HG02981 (cell line): ENCODE results near the gene FRRS1L.

Experiments used
- ATAC-seq: cut with Tn5 transposase; IDR thresholded peaks from one replicate; pipeline ENCODE4 v1.9.1; 2021; ENCODE audit warnings: mild to moderate bottlenecking, moderate library complexity; ENCODE audit not compliant: unreplicated experiment

The FRRS1L gene

GRCh38 chr9:109109967-109110328 lies 57.1 kb downstream of the FRRS1L start:
- no peak for ATAC-seq

- ATAC-seq = no peak
Observed at GRCh38 chr9:109108318-109108717, 58.7 kb downstream of the FRRS1L start.

- no peak for ATAC-seq
Observed at GRCh38 chr9:109107402-109108240, 59.4 kb downstream of the FRRS1L start.

GRCh38 chr9:109101810-109102209 lies 65.2 kb downstream of the FRRS1L start:
- peak; percentile 88 for ATAC-seq

GRCh38 chr9:109101202-109101595 lies 65.8 kb downstream of the FRRS1L start:
- no peak for ATAC-seq

GRCh38 chr9:109100543-109101201 lies 66.4 kb downstream of the FRRS1L start:
- no peak for ATAC-seq

- ATAC-seq = no peak
Observed at GRCh38 chr9:109098960-109099308, 68.1 kb downstream of the FRRS1L start.

GRCh38 chr9:109098171-109098959 lies 68.7 kb downstream of the FRRS1L start:
- no peak for ATAC-seq

- ATAC-seq = no peak
Observed at GRCh38 chr9:109097146-109097545, 69.9 kb downstream of the FRRS1L start.

- ATAC-seq = no peak
Observed at GRCh38 chr9:109095321-109095720, 71.7 kb downstream of the FRRS1L start.

- no peak for ATAC-seq
Observed at GRCh38 chr9:109094268-109094667, 72.8 kb downstream of the FRRS1L start.

GRCh38 chr9:109092587-109092986 lies 74.5 kb downstream of the FRRS1L start:
- ATAC-seq = no peak

GRCh38 chr9:109092051-109092580 lies 74.9 kb downstream of the FRRS1L start:
- ATAC-seq = no peak

GRCh38 chr9:109088221-109088620 lies 78.8 kb downstream of the FRRS1L start:
- ATAC-seq = no peak

- no peak for ATAC-seq
Observed at GRCh38 chr9:109087795-109088194, 79.3 kb downstream of the FRRS1L start.

- ATAC-seq = no peak
Observed at GRCh38 chr9:109086221-109086620, 80.8 kb downstream of the FRRS1L start.

GRCh38 chr9:109085510-109085909 lies 81.5 kb downstream of the FRRS1L start:
- ATAC-seq = no peak

- no peak for ATAC-seq
Observed at GRCh38 chr9:109083813-109084405, 83.1 kb downstream of the FRRS1L start.

- ATAC-seq = no peak
Observed at GRCh38 chr9:109083141-109083540, 83.9 kb downstream of the FRRS1L start.

GRCh38 chr9:109082091-109082620 lies 84.9 kb downstream of the FRRS1L start:
- ATAC-seq = no peak
